GM19035 (cell line): ENCODE data around the gene CALCOCO2.
"Not testable (repeated sequence)": the region's sequence is repeated elsewhere in the genome, so short reads cannot be mapped to it uniquely, and the experiment has no call there.

Source experiments
- ATAC-seq: cut with Tn5 transposase; IDR thresholded peaks from one replicate; pipeline ENCODE4 v1.9.1; 2021; ENCODE audit not compliant: unreplicated experiment

Gene CALCOCO2, protein sequence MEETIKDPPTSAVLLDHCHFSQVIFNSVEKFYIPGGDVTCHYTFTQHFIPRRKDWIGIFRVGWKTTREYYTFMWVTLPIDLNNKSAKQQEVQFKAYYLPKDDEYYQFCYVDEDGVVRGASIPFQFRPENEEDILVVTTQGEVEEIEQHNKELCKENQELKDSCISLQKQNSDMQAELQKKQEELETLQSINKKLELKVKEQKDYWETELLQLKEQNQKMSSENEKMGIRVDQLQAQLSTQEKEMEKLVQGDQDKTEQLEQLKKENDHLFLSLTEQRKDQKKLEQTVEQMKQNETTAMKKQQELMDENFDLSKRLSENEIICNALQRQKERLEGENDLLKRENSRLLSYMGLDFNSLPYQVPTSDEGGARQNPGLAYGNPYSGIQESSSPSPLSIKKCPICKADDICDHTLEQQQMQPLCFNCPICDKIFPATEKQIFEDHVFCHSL

DNA sequence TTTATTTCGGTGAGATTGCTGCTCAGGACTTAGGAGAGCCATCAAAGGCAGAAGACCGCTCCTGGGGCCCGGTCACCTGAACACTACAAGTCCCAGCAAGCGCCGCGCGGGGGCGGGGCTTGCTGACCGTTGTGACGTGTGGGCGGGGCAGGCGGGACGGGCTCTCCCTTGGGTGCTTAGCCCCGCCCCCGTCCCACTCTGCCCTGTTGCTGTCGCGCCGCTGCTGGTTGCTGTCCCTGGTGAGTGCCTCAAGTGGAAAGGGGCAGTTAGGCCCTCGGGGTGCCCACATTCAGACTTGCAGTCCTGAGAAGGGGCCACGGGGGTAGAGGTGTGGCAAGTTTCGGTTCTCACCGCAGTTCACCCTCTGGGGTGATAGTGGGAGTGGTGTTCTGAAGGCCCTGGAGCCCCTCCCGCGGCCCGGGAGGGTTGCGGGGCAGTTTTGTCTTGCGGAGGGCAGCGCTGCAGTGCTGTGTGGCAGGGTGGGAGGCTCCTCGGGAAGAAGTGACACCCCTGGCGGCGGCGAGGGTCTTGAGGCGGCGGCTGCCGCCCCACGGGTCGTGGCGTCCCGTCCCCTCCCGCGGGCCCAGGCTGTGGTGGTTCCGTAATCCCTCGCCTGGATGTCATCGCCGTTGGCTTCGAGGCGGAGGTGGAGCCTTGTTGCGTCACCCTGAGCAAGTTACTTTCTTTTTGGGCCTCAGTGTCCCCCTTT lies at the start of gene CALCOCO2:
Gene CALCOCO2, plus strand, starts transcription at position 196 of the 709 bp plus-strand sequence. CDS start 10,673 bp downstream, outside the sequence.
- peak; percentile 78 for ATAC-seq

DNA sequence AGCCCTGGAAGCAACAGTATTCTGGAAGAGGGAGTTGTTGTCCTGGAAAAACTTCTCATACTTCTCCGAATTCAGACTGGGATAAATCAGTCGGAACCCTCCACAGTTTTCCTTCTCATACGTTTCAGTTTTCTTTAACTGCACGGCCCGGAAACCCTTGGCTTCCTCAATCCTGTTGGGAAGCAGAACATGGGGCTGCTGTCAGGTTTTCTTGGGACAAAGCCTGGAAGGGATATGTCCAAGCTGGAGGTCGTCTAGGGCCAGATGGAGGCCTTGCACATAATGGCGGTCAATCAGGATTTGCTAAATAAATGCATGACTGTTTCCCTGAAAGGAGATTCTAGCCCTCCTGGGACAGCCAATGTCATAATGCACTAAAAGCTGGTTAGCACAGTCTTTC lies 43.0 kb upstream of the CALCOCO2 start:
- ATAC-seq, result no peak

DNA sequence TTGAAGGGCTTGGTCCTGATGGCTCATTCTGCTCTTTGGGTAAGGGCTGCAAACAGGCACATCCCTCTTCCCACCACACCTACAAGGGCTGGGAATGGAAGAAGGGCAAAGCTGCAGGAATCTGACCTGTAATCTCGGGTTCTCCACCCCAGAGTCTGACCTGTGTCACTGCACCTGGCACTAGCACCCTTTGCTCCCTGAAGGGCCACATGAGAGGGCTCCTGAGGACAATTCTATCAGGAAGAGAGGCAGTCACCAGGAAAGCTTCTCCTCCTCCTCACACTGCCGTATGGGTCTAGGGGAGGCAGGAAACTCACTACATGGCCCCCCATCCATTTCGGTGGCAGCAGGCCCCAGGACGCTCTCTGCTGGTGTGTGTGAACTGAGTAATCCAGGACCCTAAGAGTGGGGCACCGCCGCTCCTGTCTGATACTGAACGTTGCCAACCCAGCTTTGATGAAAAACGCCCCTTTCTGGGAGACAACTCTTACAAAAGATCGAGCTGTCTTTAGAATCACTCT lies 40.2 kb upstream of the CALCOCO2 start:
- no peak for ATAC-seq

DNA sequence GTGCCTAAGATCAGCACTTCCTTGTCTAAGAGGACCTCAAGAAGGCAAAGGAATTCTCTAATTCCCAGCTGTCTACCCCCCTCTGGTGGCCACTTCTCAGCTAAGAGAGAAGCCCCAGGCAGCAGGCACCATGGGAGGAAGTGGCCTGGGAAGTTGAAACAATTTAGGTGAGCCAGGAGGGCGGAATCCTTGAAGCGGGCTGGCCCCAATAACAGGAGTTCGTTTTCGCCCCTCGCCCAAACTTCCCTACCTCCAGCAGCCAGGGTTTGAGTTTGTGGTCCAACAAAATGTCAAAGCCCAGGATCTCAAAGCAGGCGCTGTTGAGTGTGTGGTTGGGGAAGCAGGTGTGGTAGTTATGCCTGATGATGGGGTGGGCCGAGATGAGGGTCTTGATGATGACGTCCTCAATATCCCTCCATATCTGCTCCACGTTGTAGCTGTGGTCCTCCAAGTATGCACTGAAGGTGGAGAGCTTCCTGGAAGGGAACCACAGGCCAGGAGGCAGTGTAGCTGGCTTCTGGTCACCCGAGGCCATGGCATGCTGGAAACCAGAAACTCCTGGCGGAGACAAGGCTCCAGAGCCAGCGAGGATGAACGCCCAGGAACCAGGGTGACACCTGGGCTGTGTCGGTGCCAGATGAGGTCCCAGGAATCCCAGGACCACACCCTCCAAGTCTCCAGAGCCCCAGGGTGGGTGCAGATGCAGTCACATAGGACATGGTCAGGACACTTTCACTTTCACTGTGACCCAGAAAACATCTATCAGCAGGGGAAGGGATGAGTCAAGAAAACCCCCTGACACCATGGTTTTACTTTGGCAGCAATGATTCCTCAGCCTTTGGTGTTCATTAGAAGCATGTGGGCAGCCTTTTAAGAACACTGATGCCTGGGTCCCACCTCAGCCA lies 39.5 kb upstream of the CALCOCO2 start:
- no peak for ATAC-seq

DNA sequence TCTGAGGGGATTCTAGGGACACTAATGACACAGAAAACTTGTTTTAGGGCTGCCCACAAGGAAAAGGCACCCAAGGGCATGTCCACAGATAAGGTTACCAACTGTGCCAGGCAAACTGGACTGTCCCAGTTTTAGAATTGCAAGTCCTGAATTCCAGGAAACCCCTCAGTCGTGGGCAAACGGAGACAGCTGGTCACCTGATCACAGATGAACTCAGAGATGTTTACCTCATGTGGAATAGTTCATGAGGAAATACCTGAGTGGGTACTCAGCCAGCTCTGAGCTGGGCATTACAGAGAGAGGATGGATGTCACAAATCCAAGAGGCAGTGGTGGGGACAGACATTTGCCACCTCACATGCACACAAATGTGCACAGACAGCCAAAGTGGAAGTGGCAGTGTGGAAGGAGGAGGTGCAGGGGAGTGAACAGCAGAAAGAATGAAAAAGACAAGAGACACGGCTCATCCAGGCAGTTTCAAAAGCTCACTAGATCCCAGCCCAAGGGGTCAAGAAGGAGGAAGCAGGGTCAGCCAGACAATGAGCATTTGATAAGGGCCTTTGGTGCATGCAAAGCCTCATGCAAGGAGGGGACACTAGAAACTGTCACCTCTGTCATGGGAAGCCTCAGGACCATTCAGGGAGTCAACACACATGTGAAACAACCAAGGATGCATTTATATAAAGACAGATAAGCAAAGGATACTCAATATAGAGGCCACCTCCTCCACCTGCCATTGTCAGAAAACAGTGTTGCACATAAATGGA lies 38.6 kb upstream of the CALCOCO2 start:
- ATAC-seq, result no peak

DNA sequence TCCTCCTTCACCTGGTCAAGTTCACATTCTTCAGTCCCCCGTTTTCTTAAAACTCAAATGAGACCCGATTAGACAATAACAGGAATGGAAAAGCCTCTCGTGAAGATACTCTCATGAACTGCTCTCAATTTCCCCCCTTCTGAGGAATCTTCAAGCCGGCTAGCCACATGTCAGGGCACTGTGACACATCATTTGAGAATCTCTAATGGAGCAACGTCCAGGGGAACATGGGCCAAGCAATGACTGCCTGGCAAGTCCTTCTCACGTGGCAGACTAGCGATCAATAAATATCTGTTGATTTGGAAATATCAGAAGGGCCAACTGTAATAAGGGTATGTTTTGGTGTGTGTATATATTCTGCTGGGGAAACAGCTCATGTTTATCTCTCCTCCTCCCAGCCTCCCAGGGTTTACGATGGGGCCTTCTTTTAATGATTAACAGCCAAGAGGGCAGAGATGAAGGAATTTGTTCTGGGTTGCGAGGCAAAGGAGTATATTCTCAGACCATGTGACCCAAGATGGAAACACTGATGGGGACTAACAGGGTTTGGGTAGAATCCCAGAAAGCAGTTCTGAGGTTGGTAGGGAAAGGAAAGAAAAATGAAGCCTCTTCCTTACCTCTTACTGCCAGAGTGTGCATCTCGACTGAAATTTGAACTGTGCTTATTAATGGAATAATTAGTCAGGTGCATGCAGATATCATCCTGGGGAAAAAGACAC lies 35.2 kb upstream of the CALCOCO2 start:
- no peak for ATAC-seq

DNA sequence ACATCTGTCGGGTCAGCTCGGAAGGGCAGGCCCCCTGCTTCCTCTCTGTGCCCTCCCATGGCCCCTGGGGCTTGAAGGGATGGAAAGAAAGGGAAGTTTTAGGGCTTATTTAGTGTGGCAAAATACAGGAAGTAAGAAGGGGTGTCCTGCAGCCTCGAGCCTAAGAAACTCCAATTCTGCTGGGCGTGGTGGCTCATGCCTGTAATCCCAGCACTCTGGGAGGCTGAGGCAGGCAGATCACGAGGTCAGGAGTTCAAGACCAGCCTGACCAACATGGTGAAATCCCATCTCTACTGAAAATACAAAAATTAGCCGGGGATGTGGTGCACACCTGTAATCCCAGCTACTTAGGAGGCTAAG lies 34.7 kb upstream of the CALCOCO2 start:
- ATAC-seq, result not testable (repeated sequence)

DNA sequence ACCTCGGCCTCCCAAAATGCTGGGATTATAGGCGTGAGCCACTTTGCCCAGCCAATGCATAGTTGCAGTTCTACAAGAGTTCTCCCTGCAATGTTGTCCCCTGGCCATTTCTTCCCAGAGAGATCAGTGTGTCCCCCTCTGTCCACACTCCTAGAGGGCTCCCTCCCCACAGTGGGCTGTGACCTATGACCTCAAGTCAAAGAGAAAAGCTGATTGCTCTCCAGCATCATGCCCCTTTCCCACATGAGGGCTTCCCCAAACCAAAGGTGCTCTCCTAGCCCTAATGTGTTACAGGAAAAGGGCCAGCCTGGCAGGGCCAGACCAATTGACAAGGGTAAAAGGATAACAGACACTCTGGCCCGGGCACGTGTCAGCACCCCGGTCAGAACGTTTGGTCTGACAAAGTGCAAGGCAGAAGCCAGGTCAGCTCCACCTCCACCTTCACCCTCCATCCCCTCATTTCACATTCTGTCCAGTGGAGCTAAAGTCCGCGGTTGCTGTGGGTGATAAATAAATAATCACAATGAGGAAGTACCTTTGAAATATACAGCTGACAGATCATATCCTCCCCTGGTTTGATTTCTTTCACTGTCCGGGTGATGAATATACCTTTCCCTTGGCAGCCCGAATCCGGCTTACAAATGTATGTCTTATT lies 31.6 kb upstream of the CALCOCO2 start:
- ATAC-seq, result no peak

DNA sequence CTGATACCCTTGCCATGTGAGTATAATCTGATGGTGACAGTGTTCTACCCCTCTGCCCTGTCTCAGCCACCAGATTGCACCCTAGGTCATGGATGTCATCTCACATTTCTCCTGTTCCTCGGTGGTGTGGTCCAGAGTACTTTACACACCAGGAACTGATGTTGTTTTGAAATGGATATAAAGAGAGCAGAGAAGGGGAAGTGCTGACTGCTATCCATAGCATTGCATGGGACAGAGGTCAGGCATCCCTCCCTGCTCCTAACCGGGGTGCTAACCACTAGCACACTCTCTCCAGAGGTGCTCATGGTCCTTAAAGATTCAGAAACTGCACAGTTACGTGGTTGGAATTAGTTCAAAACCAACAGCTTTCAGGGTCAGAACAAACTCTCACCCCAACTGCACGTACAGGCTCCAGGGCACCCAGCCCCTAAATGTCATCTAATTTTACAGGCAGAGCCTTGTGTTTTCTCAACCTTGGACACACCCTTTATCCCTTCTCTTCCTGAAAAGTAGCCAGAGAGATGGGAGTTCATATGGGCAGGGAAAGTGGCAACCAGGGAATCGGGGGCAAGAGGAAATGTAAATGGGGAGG lies 30.1 kb upstream of the CALCOCO2 start:
- ATAC-seq, result no peak

DNA sequence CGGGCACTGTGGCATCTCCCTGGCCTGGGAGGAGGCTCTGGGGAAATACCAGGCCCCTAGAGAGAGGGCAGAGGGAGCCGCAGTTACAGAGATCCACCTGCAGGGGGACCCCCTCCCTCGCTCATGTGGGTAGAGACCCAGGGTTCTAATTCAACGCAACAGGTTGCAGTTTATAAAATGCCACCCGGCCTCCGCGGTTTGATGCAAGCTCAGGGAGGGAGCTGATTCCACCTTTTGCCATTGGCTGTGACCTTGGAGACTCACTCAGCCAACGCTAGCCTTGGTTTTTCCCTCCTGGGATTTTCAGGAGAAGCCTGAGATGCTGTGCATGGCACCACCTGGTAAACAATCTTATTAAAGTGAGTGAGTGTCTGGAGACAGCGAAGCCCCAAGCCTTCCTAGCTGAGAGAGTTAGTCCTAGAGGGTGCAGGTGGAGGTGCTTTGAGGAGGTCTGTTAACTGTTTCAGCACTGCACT lies 25.9 kb upstream of the CALCOCO2 start:
- ATAC-seq, result no peak

DNA sequence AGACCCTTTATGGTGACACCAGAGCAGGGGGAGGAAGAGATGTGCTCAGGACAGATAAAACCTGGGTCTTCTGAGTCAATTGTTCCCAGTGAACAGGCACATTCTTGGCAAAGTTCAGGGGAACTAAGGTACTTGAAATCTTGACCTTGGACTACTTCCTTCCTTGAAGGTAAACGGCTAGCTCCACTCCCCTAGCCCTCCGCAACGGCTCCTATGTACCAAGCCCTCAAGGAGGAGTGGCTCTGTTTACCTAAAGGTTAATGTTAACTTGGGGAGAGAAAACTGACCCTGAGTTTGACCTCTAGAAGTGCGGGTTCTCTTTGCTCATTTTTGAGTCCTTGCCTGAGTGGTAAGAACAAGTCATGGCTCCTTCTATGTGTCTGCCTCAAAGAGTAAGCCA lies 21.7 kb upstream of the CALCOCO2 start:
- ATAC-seq, result no peak

DNA sequence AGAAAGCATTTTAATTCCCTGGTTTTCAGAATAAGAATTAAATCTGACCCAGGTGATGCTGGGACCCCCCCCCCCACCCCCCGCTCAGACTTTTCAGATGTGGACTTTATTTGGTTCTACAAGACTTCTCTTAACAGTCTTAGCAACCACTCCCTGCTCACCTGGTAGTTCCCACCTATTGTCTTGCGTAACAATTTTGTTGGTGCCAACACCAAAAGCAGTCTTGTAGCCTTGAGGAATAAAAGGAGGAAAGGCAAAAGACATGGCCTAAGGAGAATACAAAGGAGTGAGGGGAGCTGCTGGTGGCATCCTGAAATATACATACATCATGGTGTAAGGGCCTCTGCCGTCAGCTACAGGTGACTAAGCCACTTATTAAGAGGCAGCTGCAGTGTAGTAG lies 18.8 kb upstream of the CALCOCO2 start:
- ATAC-seq, result no peak

DNA sequence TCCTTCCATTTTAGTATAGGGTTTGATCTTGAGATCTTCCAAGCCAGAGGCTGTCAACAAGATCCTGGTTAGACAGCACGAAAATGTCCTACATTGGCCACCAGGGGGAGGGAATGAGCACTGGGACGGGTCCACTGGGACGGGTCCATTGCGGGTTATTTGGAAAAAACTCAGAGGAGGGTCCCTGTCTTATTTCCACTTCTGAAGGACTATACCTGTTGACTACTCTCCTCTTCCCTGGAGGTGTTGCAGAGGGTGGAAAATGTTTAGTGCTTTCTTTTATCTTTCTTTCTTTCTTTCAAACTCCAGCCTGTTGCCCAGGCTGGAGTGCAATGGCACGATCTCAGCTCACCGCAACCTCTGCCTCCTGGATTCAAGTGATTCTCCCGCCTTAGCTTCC lies 16.3 kb upstream of the CALCOCO2 start:
- no peak for ATAC-seq

DNA sequence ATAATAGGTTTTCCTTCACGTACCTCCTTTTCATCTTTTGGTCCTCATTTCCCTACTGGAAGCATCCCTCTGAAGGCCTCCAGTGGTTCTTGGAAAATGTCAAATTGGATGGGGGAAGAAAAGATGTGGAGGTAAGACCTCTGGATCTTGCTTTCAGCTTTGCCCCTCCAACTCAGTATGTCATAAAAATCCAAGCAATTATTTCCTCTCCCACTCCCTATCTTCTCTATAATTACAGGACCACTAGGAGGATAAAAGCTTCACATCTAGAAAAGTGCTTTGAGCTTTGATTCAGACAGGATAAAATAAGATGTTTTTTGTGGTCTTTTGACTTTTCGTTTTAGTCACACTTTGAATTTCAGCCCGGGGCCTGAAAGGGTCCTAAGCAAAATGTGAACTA lies 15.5 kb upstream of the CALCOCO2 start:
- ATAC-seq, result no peak

DNA sequence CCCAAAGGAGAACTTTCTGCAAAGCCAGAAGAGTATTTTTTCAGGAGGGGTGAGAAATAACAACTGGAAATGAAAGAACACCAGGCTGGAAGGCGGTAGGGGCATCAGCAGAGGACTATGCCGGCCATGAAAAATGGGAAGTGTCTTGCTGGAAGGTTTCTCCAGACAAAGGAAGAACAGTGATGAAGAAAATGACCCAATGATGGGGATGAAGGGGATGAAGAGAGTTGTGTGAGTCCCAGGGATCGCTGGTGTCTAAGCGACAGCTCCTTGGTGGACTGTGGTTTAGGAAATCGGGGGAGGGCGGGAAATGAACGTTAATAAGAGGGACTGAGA lies 14.4 kb upstream of the CALCOCO2 start:
- no peak for ATAC-seq

DNA sequence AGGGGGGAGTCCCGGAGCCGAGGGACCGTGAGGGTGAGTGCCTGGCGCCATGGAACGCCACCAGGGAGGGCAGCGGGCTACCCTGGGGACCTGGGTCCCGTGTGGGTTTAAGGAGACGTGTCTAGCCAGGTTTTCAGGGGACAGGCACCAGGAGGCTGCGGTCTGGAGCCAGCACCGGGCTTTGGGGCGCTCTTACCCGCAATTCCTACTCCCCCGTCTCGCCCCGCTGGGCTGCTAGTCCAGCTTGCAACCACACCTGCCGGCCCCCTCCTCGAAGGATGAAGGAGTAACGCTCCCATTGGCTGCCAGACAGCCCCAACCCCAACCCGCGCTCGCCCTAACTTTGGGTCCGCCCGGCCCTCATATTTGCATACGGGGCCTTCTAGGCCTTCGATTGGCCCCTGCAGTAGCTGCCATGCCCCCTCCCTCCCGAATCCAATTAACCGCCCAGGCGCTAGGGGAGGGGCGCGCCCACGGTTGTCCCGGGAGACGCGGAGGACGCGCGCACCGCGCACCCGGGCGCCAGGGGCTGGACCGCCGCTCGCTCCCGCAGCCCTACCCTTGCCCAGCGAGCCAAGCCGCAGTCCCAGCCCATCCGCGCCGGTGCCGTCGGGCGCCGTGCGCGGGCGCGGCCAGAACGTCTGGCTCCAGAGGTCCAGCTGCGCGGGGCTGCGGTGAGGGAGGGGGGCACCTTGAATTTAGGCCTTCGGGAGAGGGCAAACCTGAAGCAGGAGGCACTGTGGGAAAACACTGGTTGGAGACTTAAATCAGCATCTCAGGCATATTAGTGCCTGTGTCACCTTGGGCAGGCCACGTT lies 13.9 kb upstream of the CALCOCO2 start, which contains the start of gene TTLL6:
Gene TTLL6, minus strand, starts transcription at position 456 of the 817 bp plus-strand sequence. Its CDS starts 157 bp downstream, at position 299.
- peak; percentile 89 for ATAC-seq

DNA sequence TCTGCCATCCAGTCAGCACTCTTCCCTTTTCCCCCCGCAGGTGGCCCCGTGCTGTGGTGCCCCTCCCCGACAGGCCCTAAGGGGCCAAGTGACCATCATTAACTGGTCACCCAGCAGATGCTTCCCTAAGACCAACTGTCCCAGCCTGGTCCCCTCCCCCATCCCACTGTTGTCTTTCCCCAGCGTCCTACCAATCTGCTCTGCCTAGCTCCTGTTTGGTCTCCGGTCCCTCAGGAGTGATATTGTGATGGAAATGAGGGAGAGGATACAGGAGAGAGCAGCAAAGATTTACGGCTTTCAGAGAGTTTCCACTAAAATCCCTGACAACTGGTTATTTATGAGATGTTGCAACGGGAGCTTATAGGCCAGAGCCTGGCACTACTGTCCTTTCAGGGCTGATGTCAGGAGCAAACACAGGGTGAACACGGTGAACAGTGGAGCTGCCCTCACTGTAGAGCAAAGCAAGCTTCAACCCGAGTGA lies 12.4 kb upstream of the CALCOCO2 start:
- ATAC-seq, result no peak

DNA sequence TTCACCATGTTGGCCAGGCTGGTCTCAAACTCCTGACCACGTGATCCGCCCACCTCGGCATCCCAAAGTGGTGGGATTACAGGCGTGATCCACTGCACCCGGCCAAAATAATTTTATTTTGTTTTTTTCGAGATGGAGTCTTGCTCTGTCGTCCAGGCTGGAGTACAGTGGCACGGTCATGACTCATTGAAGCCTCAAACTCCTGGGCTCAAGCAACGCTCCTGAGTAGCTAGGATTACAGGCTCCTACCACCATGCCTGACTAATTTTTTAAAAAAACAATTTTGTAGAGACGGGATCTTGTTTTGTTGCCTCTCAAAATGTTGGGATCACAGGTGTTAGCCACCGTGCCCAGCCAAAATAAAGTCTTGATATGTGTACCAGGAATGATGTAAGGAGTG lies 11.4 kb upstream of the CALCOCO2 start:
- no peak for ATAC-seq
